Stimulated activated memory B cell treated with anti-CD40 and anti-IgM and Interleukin-4, amounts not matched to agents 10 μg/mL and 1 μg/mL and 100 μg/mL, for 72 hours (primary cell): ENCODE results near the gene SNRNP200.
"Not testable (repeated sequence)": the region's sequence is repeated elsewhere in the genome, so short reads cannot be mapped to it uniquely, and the experiment has no call there.

ENCODE experiments used
- ATAC-seq: fragments of 150-1000 bp; cut with Tn5 transposase; 2 replicates; pipeline ENCODE4 v1.10.0; 2021
- H3K27ac Mint-ChIP-seq: one replicate; pipeline ENCODE4 v1.8.0; 2022; ENCODE audit warnings: mild to moderate bottlenecking, mixed read lengths
- H3K27me3 Mint-ChIP-seq: one replicate; pipeline ENCODE4 v1.8.0; 2022; ENCODE audit warnings: mixed read lengths
- H3K36me3 Mint-ChIP-seq: one replicate; pipeline ENCODE4 v1.8.0; 2022; ENCODE audit warnings: mixed read lengths
- H3K4me1 Mint-ChIP-seq: one replicate; pipeline ENCODE4 v1.8.0; 2022; ENCODE audit warnings: mixed read lengths
- H3K4me3 Mint-ChIP-seq: one replicate; pipeline ENCODE4 v1.8.0; 2022; ENCODE audit warnings: mild to moderate bottlenecking, moderate library complexity, mixed read lengths
- H3K9me3 Mint-ChIP-seq: one replicate; pipeline ENCODE4 v1.8.0; 2022; ENCODE audit warnings: mixed read lengths

SNRNP200 gene

GRCh38 chr2:96267159-96267971 is 38.0 kb downstream of the SNRNP200 start:
- Mint-ChIP-seq H3K4me3 (peak overlapping the region; percentile 76), H3K27me3 (no peaks in the 10 kb centered on the region), H3K4me1 (peaks cover 39% of the 10 kb centered on the region), H3K9me3 (no peaks in the 10 kb centered on the region), H3K36me3 (peaks cover 33% of the 10 kb centered on the region), H3K27ac (peak overlapping the region; percentile 87)
- no peak for ATAC-seq

GRCh38 chr2:96265840-96266679 is 39.3 kb downstream of the SNRNP200 start, which contains the start of the genes CIAO1 and TMEM127:
Gene CIAO1 (plus strand): TSS chr2:96266225. CDS start chr2:96266351, 126 bp downstream.
Gene TMEM127 (minus strand): TSS chr2:96265997. CDS start chr2:96265381, 616 bp downstream.
- peaks cover 44% of the 10 kb centered on the region for H3K4me1 Mint-ChIP-seq
- no peaks in the 10 kb centered on the region for H3K27me3 Mint-ChIP-seq
- H3K4me3 Mint-ChIP-seq = peak within 1 kb of the TSS; percentile 99
- peak within 1 kb of the TSS; percentile 87 for H3K27ac Mint-ChIP-seq
- peaks cover 27% of the 10 kb centered on the region for H3K36me3 Mint-ChIP-seq
- ATAC-seq = peak; percentile 97
- H3K9me3 Mint-ChIP-seq = no peaks in the 10 kb centered on the region

GRCh38 chr2:96265349-96265839 is 40.0 kb downstream of the SNRNP200 start:
- Mint-ChIP-seq H3K4me3 (peak overlapping the region; percentile 99), H3K27ac (peak overlapping the region; percentile 87), H3K4me1 (peaks cover 51% of the 10 kb centered on the region), H3K36me3 (peaks cover 27% of the 10 kb centered on the region), H3K9me3 (no peaks in the 10 kb centered on the region), H3K27me3 (no peaks in the 10 kb centered on the region)
- ATAC-seq = peak; percentile 47

- Mint-ChIP-seq H3K4me1 (peaks cover 57% of the 10 kb centered on the region), H3K4me3 (peak overlapping the region; percentile 99), H3K27ac (peak overlapping the region; percentile 87), H3K9me3 (no peaks in the 10 kb centered on the region), H3K36me3 (peaks cover 27% of the 10 kb centered on the region), H3K27me3 (no peaks in the 10 kb centered on the region)
- ATAC-seq = peak; percentile 4
Measured at GRCh38 chr2:96264656-96265348, 40.5 kb downstream of the SNRNP200 start.

- H3K27ac Mint-ChIP-seq = peak overlapping the region; percentile 87
- H3K4me3 Mint-ChIP-seq = peak overlapping the region; percentile 99
- no peaks in the 10 kb centered on the region for H3K9me3 Mint-ChIP-seq
- ATAC-seq = no peak
- peaks cover 26% of the 10 kb centered on the region for H3K36me3 Mint-ChIP-seq
- H3K27me3 Mint-ChIP-seq = no peaks in the 10 kb centered on the region
- peaks cover 64% of the 10 kb centered on the region for H3K4me1 Mint-ChIP-seq
Measured at GRCh38 chr2:96264086-96264485, 41.3 kb downstream of the SNRNP200 start.

GRCh38 chr2:96262306-96262705 is 43.0 kb downstream of the SNRNP200 start:
- peaks cover 13% of the 10 kb centered on the region for H3K36me3 Mint-ChIP-seq
- H3K27ac Mint-ChIP-seq = no peak overlapping the region
- no peak for ATAC-seq
- no peak overlapping the region for H3K4me3 Mint-ChIP-seq
- no peaks in the 10 kb centered on the region for H3K27me3 Mint-ChIP-seq
- peaks cover 73% of the 10 kb centered on the region for H3K4me1 Mint-ChIP-seq
- H3K9me3 Mint-ChIP-seq = no peaks in the 10 kb centered on the region

GRCh38 chr2:96261328-96262003 is 43.9 kb downstream of the SNRNP200 start:
- Mint-ChIP-seq H3K36me3 (peaks cover 14% of the 10 kb centered on the region), H3K27ac (peak overlapping the region; percentile 77), H3K27me3 (no peaks in the 10 kb centered on the region), H3K4me3 (no peak overlapping the region), H3K9me3 (no peaks in the 10 kb centered on the region), H3K4me1 (peaks cover 73% of the 10 kb centered on the region)
- ATAC-seq = no peak

- H3K27ac Mint-ChIP-seq = peak overlapping the region; percentile 77
- no peaks in the 10 kb centered on the region for H3K27me3 Mint-ChIP-seq
- peak overlapping the region; percentile 30 for H3K4me3 Mint-ChIP-seq
- ATAC-seq = peak; percentile 74
- peaks cover 18% of the 10 kb centered on the region for H3K36me3 Mint-ChIP-seq
- H3K9me3 Mint-ChIP-seq = no peaks in the 10 kb centered on the region
- H3K4me1 Mint-ChIP-seq = peaks cover 78% of the 10 kb centered on the region
Measured at GRCh38 chr2:96260387-96261260, 44.7 kb downstream of the SNRNP200 start.

GRCh38 chr2:96259497-96259921 is 45.8 kb downstream of the SNRNP200 start:
- Mint-ChIP-seq H3K27ac (peak overlapping the region; percentile 77), H3K36me3 (peaks cover 22% of the 10 kb centered on the region), H3K4me1 (peaks cover 78% of the 10 kb centered on the region), H3K27me3 (no peaks in the 10 kb centered on the region), H3K9me3 (no peaks in the 10 kb centered on the region), H3K4me3 (no peak overlapping the region)
- peak; percentile 60 for ATAC-seq

- peaks cover 67% of the 10 kb centered on the region for H3K4me1 Mint-ChIP-seq
- peak overlapping the region; percentile 77 for H3K27ac Mint-ChIP-seq
- H3K36me3 Mint-ChIP-seq = peaks cover 32% of the 10 kb centered on the region
- H3K27me3 Mint-ChIP-seq = no peaks in the 10 kb centered on the region
- ATAC-seq = no peak
- H3K4me3 Mint-ChIP-seq = no peak overlapping the region
- H3K9me3 Mint-ChIP-seq = no peaks in the 10 kb centered on the region
Measured at GRCh38 chr2:96258166-96259022, 47.0 kb downstream of the SNRNP200 start.

GRCh38 chr2:96257744-96258143 is 47.6 kb downstream of the SNRNP200 start:
- Mint-ChIP-seq H3K36me3 (peaks cover 38% of the 10 kb centered on the region), H3K4me1 (peaks cover 65% of the 10 kb centered on the region), H3K27ac (peak overlapping the region; percentile 77)
- H3K4me3 Mint-ChIP-seq, H3K27me3 Mint-ChIP-seq, H3K9me3 Mint-ChIP-seq, ATAC-seq: not testable (repeated sequence)

GRCh38 chr2:96256611-96257113 is 48.7 kb downstream of the SNRNP200 start:
- Mint-ChIP-seq H3K4me3 (peak overlapping the region; percentile 62), H3K27ac (peak overlapping the region; percentile 90), H3K4me1 (peaks cover 59% of the 10 kb centered on the region), H3K9me3 (no peaks in the 10 kb centered on the region), H3K36me3 (peaks cover 49% of the 10 kb centered on the region), H3K27me3 (no peaks in the 10 kb centered on the region)
- no peak for ATAC-seq

- Mint-ChIP-seq H3K4me3 (no peak overlapping the region), H3K36me3 (peaks cover 63% of the 10 kb centered on the region), H3K4me1 (peaks cover 48% of the 10 kb centered on the region), H3K27me3 (no peaks in the 10 kb centered on the region), H3K27ac (peak overlapping the region; percentile 90), H3K9me3 (no peaks in the 10 kb centered on the region)
- no peak for ATAC-seq
Measured at GRCh38 chr2:96254571-96254970, 50.8 kb downstream of the SNRNP200 start.
